GM23338 (cell line): Measurements from ENCODE around the gene SLU7. TPM values are rescaled to one million over a fixed set of nuclear protein-coding genes. Genes with fewer than 3 reads are reported as not detected.

Experiments
- ATAC-seq: fragments of 200-7000 bp; cut with Tn5 transposase; 3 replicates; pipeline ENCODE4 v1.9.1; 2020
- DNase-seq: peaks from one replicate; pipeline ENCODE4 v3.0.0-alpha.2; 2015; ENCODE audit warnings: low spot score
- H2AFZ ChIP-seq: fragments of 200-600 bp; sonication (generic); 2 replicates; pipeline ENCODE4 v1.8.0; 2016; ENCODE audit warnings: antibody characterized with exemption, mild to moderate bottlenecking, moderate library complexity
- H3F3A ChIP-seq: fragments of 200-600 bp; sonication (generic); replicated peaks from 2 replicates; pipeline ENCODE4 v1.8.0; 2017; ENCODE audit warnings: antibody characterized with exemption, mixed run types, low read depth
- H3K27ac ChIP-seq: fragments of 200-600 bp; sonication (generic); 2 replicates; pipeline ENCODE4 v1.6.1; 2016; ENCODE audit warnings: low read depth
- H3K27me3 ChIP-seq: fragments of 200-600 bp; sonication (generic); 2 replicates; pipeline ENCODE4 v1.8.0; 2016; ENCODE audit warnings: mild to moderate bottlenecking, mixed run types, moderate library complexity; ENCODE audit not compliant: insufficient read depth
- H3K36me3 ChIP-seq: fragments of 200-600 bp; sonication (generic); 2 replicates; pipeline ENCODE4 v1.8.0; 2016; ENCODE audit warnings: mild to moderate bottlenecking; ENCODE audit not compliant: insufficient read depth
- H3K4me1 ChIP-seq: fragments of 200-600 bp; sonication (generic); 2 replicates; pipeline ENCODE4 v1.8.0; 2016; ENCODE audit warnings: mild to moderate bottlenecking, moderate library complexity; ENCODE audit not compliant: insufficient read depth
- H3K4me2 ChIP-seq: fragments of 200-600 bp; sonication (generic); 2 replicates; pipeline ENCODE4 v1.7.1; 2017; ENCODE audit warnings: mixed run types
- H3K4me3 ChIP-seq: fragments of 200-600 bp; sonication (generic); 2 replicates; pipeline ENCODE4 v1.6.1; 2016; ENCODE audit warnings: mixed run types
- H3K79me2 ChIP-seq: fragments of 200-600 bp; sonication (generic); replicated peaks from 2 replicates; pipeline ENCODE4 v1.8.0; 2017; ENCODE audit warnings: mild to moderate bottlenecking; ENCODE audit not compliant: insufficient read depth
- H3K9me2 ChIP-seq: fragments of 200-600 bp; sonication (generic); 2 replicates; pipeline ENCODE4 v1.8.0; 2017; ENCODE audit not compliant: insufficient read depth
- H4K20me1 ChIP-seq: fragments of 200-600 bp; sonication (generic); replicated peaks from 2 replicates; pipeline ENCODE4 v1.8.0; 2017; ENCODE audit warnings: mild to moderate bottlenecking; ENCODE audit not compliant: insufficient read depth
- H3K27ac Mint-ChIP-seq: 2 replicates; pipeline ENCODE4 v1.8.0; 2020; ENCODE audit warnings: inconsistent platforms, mild to moderate bottlenecking, moderate library complexity, mixed read lengths
- H3K27me3 Mint-ChIP-seq: 3 replicates; pipeline ENCODE4 v1.8.0; 2022; ENCODE audit warnings: low read depth, mild to moderate bottlenecking, moderate library complexity, mixed read lengths, inconsistent platforms; ENCODE audit not compliant: insufficient read depth, poor library complexity
- H3K36me3 Mint-ChIP-seq: 3 replicates; pipeline ENCODE4 v1.8.0; 2021; ENCODE audit warnings: low read depth, mild to moderate bottlenecking, inconsistent platforms, moderate library complexity, mixed read lengths
- H3K4me1 Mint-ChIP-seq: 3 replicates; pipeline ENCODE4 v1.8.0; 2020; ENCODE audit warnings: mild to moderate bottlenecking, inconsistent platforms, mixed read lengths
- H3K4me3 Mint-ChIP-seq: 3 replicates; pipeline ENCODE4 v1.8.0; 2021; ENCODE audit warnings: moderate library complexity, mild to moderate bottlenecking, inconsistent platforms, mixed read lengths
- H3K9me3 Mint-ChIP-seq: 3 replicates; pipeline ENCODE4 v1.8.0; 2020; ENCODE audit warnings: moderate library complexity, mild to moderate bottlenecking, inconsistent platforms, mixed read lengths
- CREB1 ChIP-seq: fragments of 250-450 bp; sonication (Bioruptor Pico); IDR thresholded peaks from 2 replicates; pipeline ENCODE4 v1.5.0; 2020; ENCODE audit warnings: low read depth, mild to moderate bottlenecking, moderate library complexity
- EZH2 ChIP-seq: fragments of 200-600 bp; sonication (generic); IDR thresholded peaks from one replicate; pipeline ENCODE4 v1.8.0; 2017; ENCODE audit warnings: antibody characterized with exemption, mild to moderate bottlenecking, low read depth; ENCODE audit not compliant: unreplicated experiment
- EZH2phosphoT487 ChIP-seq: fragments of 200-600 bp; sonication (generic); IDR thresholded peaks from one replicate; pipeline ENCODE4 v1.8.1; 2018; ENCODE audit warnings: antibody characterized with exemption; ENCODE audit not compliant: unreplicated experiment
- JUNB ChIP-seq: IDR thresholded peaks from one replicate; pipeline ENCODE4 v1.6.1; 2016; ENCODE audit warnings: antibody characterized with exemption; ENCODE audit not compliant: unreplicated experiment
- NANOG ChIP-seq: IDR thresholded peaks from 2 replicates; pipeline ENCODE4 v1.6.1; 2016; ENCODE audit warnings: antibody characterized with exemption, borderline replicate concordance
- POLR2AphosphoS5 ChIP-seq: IDR thresholded peaks from 2 replicates; pipeline ENCODE4 v1.6.1; 2016; ENCODE audit warnings: antibody characterized with exemption, low read depth
- STAT1 ChIP-seq: IDR thresholded peaks from one replicate; pipeline ENCODE4 v1.6.1; 2016; ENCODE audit warnings: antibody characterized with exemption; ENCODE audit not compliant: unreplicated experiment
- ZNF114 ChIP-seq: fragments of 250-450 bp; sonication (Bioruptor Pico); IDR thresholded peaks from 2 replicates; pipeline ENCODE4 v1.5.0; 2020; ENCODE audit warnings: mild to moderate bottlenecking, moderate library complexity
- ZNF331 ChIP-seq: fragments of 250-450 bp; sonication (Bioruptor Pico); IDR thresholded peaks from 2 replicates; pipeline ENCODE4 v1.5.0; 2020; ENCODE audit warnings: low read depth, mild to moderate bottlenecking, moderate library complexity
- polyA plus RNA-seq: library from polyadenylated mRNA; unstranded; fragments of >200 nt; fragmentation: Nextera tagmentation; extraction: Ambion mirVana; gene quantifications from 2 replicates; pipeline ENCODE4 v1.2.1, GENCODE V29; 2016
- total RNA-seq: library from RNA; depleted of rRNA; stranded (reverse); fragments of >200 nt; shearing (Covaris generic); gene quantifications from 2 replicates; pipeline ENCODE4 v1.2.3, GENCODE V29; 2014
- TF ChIP-seq, protein P1 (sequence below): IDR thresholded peaks from 2 replicates; pipeline ENCODE4 v1.6.1; 2016; ENCODE audit warnings: antibody characterized with exemption
- TF ChIP-seq, protein P2 (sequence below): IDR thresholded peaks from one replicate; pipeline ENCODE4 v1.6.1; 2018; ENCODE audit warnings: antibody characterized with exemption; ENCODE audit not compliant: unreplicated experiment
- TF ChIP-seq, protein P3 (sequence below), 2 experiments: fragments of 200-600 bp in 1 of 2; sonication (generic) in 1 of 2; conservative IDR thresholded peaks; 2 replicates each; pipeline versions ENCODE4 v1.5.1 to v1.6.1; 2016 to 2017; ENCODE audit warnings: antibody characterized with exemption in 2 of 2, low read depth in 2 of 2, mild to moderate bottlenecking in 2 of 2, moderate library complexity in 1 of 2
- TF ChIP-seq, protein P4 (sequence below): fragments of 250-450 bp; sonication (Bioruptor Pico); IDR thresholded peaks from 2 replicates; pipeline ENCODE4 v1.5.0; 2020; ENCODE audit warnings: mild to moderate bottlenecking, moderate library complexity

SLU7 gene
- total and polyA plus RNA-seq, 2 experiments from 2014 or later, result 27.0 to 47.5 TPM

DNA sequence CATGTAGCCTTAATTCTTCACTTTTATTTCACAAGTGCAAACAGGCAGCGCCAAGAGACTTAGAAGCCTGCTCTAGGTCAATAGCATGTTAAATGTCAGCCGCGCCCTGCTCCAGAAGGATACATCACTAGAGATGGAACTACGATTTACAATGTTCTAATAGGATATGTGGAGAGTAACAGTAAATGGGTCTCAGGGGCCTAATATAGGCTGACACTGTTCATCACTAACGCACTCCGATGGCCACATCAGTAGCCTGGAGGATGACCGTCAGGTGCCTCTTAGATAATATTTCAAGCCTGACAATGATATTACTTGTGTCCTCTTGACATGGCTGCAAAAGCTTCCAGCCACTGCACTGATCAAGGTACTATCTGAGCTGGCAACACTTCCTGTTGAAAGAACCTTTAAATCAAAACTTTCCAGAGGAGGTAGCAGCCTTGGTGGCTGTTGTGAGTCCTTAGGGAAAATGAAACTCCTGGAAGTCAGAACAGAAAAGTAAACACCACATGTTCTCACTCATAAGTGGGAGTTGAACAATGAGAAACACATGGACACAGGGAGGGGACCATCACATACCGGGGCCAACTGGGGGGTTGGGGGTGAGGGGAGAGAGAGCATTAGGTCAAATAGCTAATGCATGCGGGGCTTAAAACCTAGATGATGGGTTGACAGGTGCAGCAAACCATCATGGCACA, 37.7 kb upstream of the SLU7 start:
- H2AFZ ChIP-seq, result no peak overlapping the region
- H3K27ac ChIP-seq, result no peak overlapping the region
- no peaks in the 10 kb centered on the region for H3F3A ChIP-seq
- Mint-ChIP-seq H3K27me3 (no peaks in the 10 kb centered on the region), H3K9me3 (peaks cover 8% of the 10 kb centered on the region; the same call in 2 of the 3 replicates), H3K27ac (no peak overlapping the region), H3K4me3 (no peak overlapping the region), H3K4me1 (no peaks in the 10 kb centered on the region), H3K36me3 (no peaks in the 10 kb centered on the region)
- ATAC-seq (no peak), DNase-seq (no peak)
- no peaks in the 10 kb centered on the region; the same call in 1 of the 2 replicates for H3K9me2 ChIP-seq
- no peak for TF ChIP-seq JUNB
- no peak for TF ChIP-seq NANOG
- TF ChIP-seq, protein P1, sequence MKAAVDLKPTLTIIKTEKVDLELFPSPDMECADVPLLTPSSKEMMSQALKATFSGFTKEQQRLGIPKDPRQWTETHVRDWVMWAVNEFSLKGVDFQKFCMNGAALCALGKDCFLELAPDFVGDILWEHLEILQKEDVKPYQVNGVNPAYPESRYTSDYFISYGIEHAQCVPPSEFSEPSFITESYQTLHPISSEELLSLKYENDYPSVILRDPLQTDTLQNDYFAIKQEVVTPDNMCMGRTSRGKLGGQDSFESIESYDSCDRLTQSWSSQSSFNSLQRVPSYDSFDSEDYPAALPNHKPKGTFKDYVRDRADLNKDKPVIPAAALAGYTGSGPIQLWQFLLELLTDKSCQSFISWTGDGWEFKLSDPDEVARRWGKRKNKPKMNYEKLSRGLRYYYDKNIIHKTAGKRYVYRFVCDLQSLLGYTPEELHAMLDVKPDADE, result no peak
- TF ChIP-seq, protein P2, sequence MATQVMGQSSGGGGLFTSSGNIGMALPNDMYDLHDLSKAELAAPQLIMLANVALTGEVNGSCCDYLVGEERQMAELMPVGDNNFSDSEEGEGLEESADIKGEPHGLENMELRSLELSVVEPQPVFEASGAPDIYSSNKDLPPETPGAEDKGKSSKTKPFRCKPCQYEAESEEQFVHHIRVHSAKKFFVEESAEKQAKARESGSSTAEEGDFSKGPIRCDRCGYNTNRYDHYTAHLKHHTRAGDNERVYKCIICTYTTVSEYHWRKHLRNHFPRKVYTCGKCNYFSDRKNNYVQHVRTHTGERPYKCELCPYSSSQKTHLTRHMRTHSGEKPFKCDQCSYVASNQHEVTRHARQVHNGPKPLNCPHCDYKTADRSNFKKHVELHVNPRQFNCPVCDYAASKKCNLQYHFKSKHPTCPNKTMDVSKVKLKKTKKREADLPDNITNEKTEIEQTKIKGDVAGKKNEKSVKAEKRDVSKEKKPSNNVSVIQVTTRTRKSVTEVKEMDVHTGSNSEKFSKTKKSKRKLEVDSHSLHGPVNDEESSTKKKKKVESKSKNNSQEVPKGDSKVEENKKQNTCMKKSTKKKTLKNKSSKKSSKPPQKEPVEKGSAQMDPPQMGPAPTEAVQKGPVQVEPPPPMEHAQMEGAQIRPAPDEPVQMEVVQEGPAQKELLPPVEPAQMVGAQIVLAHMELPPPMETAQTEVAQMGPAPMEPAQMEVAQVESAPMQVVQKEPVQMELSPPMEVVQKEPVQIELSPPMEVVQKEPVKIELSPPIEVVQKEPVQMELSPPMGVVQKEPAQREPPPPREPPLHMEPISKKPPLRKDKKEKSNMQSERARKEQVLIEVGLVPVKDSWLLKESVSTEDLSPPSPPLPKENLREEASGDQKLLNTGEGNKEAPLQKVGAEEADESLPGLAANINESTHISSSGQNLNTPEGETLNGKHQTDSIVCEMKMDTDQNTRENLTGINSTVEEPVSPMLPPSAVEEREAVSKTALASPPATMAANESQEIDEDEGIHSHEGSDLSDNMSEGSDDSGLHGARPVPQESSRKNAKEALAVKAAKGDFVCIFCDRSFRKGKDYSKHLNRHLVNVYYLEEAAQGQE, result no peak
- TF ChIP-seq CREB1 (CRISPR knock-in tag), result no peak
- no peak for TF ChIP-seq ZNF331 (CRISPR knock-in tag)
- TF ChIP-seq, protein P3, sequence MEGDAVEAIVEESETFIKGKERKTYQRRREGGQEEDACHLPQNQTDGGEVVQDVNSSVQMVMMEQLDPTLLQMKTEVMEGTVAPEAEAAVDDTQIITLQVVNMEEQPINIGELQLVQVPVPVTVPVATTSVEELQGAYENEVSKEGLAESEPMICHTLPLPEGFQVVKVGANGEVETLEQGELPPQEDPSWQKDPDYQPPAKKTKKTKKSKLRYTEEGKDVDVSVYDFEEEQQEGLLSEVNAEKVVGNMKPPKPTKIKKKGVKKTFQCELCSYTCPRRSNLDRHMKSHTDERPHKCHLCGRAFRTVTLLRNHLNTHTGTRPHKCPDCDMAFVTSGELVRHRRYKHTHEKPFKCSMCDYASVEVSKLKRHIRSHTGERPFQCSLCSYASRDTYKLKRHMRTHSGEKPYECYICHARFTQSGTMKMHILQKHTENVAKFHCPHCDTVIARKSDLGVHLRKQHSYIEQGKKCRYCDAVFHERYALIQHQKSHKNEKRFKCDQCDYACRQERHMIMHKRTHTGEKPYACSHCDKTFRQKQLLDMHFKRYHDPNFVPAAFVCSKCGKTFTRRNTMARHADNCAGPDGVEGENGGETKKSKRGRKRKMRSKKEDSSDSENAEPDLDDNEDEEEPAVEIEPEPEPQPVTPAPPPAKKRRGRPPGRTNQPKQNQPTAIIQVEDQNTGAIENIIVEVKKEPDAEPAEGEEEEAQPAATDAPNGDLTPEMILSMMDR (conservative IDR thresholded peaks at IDR 0.05; ENCODE audit: low read depth in 2 of 2), result no peak
- no peak for TF ChIP-seq EZH2
- TF ChIP-seq STAT1, result no peak
- TF ChIP-seq EZH2phosphoT487, result no peak
- TF ChIP-seq ZNF114 (CRISPR knock-in tag), result no peak
- TF ChIP-seq, protein P4, sequence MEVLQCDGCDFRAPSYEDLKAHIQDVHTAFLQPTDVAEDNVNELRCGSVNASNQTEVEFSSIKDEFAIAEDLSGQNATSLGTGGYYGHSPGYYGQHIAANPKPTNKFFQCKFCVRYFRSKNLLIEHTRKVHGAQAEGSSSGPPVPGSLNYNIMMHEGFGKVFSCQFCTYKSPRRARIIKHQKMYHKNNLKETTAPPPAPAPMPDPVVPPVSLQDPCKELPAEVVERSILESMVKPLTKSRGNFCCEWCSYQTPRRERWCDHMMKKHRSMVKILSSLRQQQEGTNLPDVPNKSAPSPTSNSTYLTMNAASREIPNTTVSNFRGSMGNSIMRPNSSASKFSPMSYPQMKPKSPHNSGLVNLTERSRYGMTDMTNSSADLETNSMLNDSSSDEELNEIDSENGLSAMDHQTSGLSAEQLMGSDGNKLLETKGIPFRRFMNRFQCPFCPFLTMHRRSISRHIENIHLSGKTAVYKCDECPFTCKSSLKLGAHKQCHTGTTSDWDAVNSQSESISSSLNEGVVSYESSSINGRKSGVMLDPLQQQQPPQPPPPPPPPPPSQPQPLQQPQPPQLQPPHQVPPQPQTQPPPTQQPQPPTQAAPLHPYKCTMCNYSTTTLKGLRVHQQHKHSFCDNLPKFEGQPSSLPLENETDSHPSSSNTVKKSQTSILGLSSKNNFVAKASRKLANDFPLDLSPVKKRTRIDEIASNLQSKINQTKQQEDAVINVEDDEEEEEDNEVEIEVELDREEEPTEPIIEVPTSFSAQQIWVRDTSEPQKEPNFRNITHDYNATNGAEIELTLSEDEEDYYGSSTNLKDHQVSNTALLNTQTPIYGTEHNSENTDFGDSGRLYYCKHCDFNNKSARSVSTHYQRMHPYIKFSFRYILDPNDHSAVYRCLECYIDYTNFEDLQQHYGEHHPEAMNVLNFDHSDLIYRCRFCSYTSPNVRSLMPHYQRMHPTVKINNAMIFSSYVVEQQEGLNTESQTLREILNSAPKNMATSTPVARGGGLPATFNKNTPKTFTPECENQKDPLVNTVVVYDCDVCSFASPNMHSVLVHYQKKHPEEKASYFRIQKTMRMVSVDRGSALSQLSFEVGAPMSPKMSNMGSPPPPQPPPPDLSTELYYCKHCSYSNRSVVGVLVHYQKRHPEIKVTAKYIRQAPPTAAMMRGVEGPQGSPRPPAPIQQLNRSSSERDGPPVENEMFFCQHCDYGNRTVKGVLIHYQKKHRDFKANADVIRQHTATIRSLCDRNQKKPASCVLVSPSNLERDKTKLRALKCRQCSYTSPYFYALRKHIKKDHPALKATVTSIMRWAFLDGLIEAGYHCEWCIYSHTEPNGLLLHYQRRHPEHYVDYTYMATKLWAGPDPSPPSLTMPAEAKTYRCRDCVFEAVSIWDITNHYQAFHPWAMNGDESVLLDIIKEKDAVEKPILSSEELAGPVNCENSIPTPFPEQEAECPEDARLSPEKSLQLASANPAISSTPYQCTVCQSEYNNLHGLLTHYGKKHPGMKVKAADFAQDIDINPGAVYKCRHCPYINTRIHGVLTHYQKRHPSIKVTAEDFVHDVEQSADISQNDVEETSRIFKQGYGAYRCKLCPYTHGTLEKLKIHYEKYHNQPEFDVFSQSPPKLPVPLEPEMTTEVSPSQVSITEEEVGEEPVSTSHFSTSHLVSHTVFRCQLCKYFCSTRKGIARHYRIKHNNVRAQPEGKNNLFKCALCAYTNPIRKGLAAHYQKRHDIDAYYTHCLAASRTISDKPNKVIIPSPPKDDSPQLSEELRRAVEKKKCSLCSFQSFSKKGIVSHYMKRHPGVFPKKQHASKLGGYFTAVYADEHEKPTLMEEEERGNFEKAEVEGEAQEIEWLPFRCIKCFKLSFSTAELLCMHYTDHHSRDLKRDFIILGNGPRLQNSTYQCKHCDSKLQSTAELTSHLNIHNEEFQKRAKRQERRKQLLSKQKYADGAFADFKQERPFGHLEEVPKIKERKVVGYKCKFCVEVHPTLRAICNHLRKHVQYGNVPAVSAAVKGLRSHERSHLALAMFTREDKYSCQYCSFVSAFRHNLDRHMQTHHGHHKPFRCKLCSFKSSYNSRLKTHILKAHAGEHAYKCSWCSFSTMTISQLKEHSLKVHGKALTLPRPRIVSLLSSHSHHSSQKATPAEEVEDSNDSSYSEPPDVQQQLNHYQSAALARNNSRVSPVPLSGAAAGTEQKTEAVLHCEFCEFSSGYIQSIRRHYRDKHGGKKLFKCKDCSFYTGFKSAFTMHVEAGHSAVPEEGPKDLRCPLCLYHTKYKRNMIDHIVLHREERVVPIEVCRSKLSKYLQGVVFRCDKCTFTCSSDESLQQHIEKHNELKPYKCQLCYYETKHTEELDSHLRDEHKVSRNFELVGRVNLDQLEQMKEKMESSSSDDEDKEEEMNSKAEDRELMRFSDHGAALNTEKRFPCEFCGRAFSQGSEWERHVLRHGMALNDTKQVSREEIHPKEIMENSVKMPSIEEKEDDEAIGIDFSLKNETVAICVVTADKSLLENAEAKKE (CRISPR knock-in tag), result no peak
- TF ChIP-seq POLR2AphosphoS5, result no peak
- no peak overlapping the region for H3K4me3 ChIP-seq
- no peaks in the 10 kb centered on the region for H3K4me1 ChIP-seq
- H3K27me3 ChIP-seq, result no peaks in the 10 kb centered on the region
- H3K79me2 ChIP-seq, result no peaks in the 10 kb centered on the region
- H3K4me2 ChIP-seq, result no peak overlapping the region
- no peaks in the 10 kb centered on the region for H4K20me1 ChIP-seq
- H3K36me3 ChIP-seq, result no peaks in the 10 kb centered on the region
